ENCODE measurements around the gene FASTK. TPM values are rescaled to one million over a fixed set of nuclear protein-coding genes. Genes with fewer than 3 reads are reported as not detected.

FASTK gene
- total and polyA plus RNA-seq, 2 of the 4 experiments (the other 2 are of a cell fraction): 53.8 to 115 TPM

DNA sequence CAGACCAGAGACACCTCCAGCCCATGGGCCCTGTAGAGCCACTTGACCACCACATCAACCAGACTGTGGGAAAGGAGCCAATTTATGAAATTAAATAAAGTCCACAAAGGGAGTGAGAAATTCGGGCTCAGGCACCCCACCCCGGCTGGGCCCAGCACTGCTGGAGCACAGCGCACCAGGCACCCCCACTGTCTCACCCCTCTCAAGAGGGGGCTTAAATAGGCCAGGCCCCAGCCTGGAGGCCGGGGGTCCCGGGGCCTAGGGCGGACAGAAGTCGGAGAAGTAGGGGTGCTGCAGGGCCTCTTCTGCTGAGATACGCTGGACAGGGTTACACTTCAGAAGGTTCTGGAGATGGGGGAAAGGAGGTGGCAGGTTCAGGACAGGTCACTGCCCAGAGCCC is 26.9 kb downstream of the FASTK start:
- ATAC-seq (ENCODE audit: low read depth) (no peak), DNase-seq (no peak)
- no peak overlapping the region for H2BK5ac ChIP-seq (ENCODE audit: low read depth, low read length, poor library complexity, severe bottlenecking)
- no peak overlapping the region for H4K91ac ChIP-seq (ENCODE audit: insufficient read depth, low read depth, low read length)
- WGBS, 2 experiments (ENCODE audit: extremely low coverage in 2 of 2, insufficient read length in 1 of 2): no CpG with 5 or more reads among the region's 8 CpGs
- CTCF ChIA-PET: interaction anchor here (0.6 kb wide), 1 partner anchor 368 kb away, joined by 5 read pairs; no protein-coding TSS in a partner anchor
- H3K4me2 ChIP-seq (ENCODE audit: low read depth, low read length): no peak overlapping the region
- H3K4me3 ChIP-seq (ENCODE audit: insufficient read depth, low read depth, low read length): no peak overlapping the region
- no peak overlapping the region for H4K8ac ChIP-seq (ENCODE audit: low read depth in 2 of 2, low read length in 2 of 2)
- H3K14ac ChIP-seq (replicated peaks; ENCODE audit: low read depth, low read length): no peak overlapping the region
- no peak overlapping the region for H3K4ac ChIP-seq (ENCODE audit: low read depth, low read length)
- in situ Hi-C loops (cut with MboI; ENCODE audit: low sequenced_read_pairs) (no loop called here), intact Hi-C loops (cut with micrococcal nuclease) (no loop called here), dilution Hi-C loops (cut with HindIII; ENCODE audit: low sequenced_read_pairs, unreplicated experiment) (no loop called here)
- no peak overlapping the region for H2BK20ac ChIP-seq (ENCODE audit: low read depth, low read length)
- H3K27me3 ChIP-seq (ENCODE audit: control insufficient read depth, insufficient read depth, low read length): no peaks in the 10 kb centered on the region; the same call in 1 of the 2 replicates
- H2BK15ac ChIP-seq (ENCODE audit: low read depth, low read length): no peak overlapping the region
- no peak overlapping the region for H2AK9ac ChIP-seq (replicated peaks; ENCODE audit: low read depth, low read length, poor library complexity)
- H2AK5ac ChIP-seq (ENCODE audit: low read depth, low read length): no peak overlapping the region
- H4K5ac ChIP-seq (ENCODE audit: low read depth, low read length): no peak overlapping the region
- TF ChIP-seq, protein P1, sequence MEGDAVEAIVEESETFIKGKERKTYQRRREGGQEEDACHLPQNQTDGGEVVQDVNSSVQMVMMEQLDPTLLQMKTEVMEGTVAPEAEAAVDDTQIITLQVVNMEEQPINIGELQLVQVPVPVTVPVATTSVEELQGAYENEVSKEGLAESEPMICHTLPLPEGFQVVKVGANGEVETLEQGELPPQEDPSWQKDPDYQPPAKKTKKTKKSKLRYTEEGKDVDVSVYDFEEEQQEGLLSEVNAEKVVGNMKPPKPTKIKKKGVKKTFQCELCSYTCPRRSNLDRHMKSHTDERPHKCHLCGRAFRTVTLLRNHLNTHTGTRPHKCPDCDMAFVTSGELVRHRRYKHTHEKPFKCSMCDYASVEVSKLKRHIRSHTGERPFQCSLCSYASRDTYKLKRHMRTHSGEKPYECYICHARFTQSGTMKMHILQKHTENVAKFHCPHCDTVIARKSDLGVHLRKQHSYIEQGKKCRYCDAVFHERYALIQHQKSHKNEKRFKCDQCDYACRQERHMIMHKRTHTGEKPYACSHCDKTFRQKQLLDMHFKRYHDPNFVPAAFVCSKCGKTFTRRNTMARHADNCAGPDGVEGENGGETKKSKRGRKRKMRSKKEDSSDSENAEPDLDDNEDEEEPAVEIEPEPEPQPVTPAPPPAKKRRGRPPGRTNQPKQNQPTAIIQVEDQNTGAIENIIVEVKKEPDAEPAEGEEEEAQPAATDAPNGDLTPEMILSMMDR (conservative IDR thresholded peaks at IDR 0.05; ENCODE audit: low read depth, low read length): no peak
- TF ChIP-seq, protein P2, sequence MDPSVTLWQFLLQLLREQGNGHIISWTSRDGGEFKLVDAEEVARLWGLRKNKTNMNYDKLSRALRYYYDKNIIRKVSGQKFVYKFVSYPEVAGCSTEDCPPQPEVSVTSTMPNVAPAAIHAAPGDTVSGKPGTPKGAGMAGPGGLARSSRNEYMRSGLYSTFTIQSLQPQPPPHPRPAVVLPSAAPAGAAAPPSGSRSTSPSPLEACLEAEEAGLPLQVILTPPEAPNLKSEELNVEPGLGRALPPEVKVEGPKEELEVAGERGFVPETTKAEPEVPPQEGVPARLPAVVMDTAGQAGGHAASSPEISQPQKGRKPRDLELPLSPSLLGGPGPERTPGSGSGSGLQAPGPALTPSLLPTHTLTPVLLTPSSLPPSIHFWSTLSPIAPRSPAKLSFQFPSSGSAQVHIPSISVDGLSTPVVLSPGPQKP (IDR thresholded peaks at IDR 0.05; ENCODE audit: borderline replicate concordance, low read depth, low read length): no peak
- TF ChIP-seq MAZ (IDR thresholded peaks at IDR 0.05; ENCODE audit: borderline replicate concordance, low read depth, low read length) (no peak), RCOR1 (IDR thresholded peaks at IDR 0.05; ENCODE audit: insufficient replicate concordance, low read length) (no peak), SMC3 (IDR thresholded peaks at IDR 0.05; ENCODE audit: low read depth, low read length) (no peak), POLR2A (IDR thresholded peaks at IDR 0.05; ENCODE audit: low read depth, low read length) (no peak), FOS (IDR thresholded peaks at IDR 0.05; ENCODE audit: low read depth, low read length) (no peak), CHD1 (IDR thresholded peaks at IDR 0.05; ENCODE audit: low read depth, low read length) (no peak), RAD21 (IDR thresholded peaks at IDR 0.05; ENCODE audit: low read length) (no peak), RFX5 (IDR thresholded peaks at IDR 0.05; ENCODE audit: low read depth, low read length) (no peak), CEBPB (IDR thresholded peaks at IDR 0.05; ENCODE audit: low read depth, low read length) (no peak), BHLHE40 (IDR thresholded peaks at IDR 0.05; ENCODE audit: low read depth, low read length) (no peak), MAFK (IDR thresholded peaks at IDR 0.05; ENCODE audit: low read depth, low read length) (no peak), NFE2L2 (IDR thresholded peaks at IDR 0.05; ENCODE audit: low read depth, low read length) (no peak), MXI1 (IDR thresholded peaks at IDR 0.05; ENCODE audit: borderline replicate concordance, low read depth, low read length) (no peak)
- TF ChIP-seq, protein P3, sequence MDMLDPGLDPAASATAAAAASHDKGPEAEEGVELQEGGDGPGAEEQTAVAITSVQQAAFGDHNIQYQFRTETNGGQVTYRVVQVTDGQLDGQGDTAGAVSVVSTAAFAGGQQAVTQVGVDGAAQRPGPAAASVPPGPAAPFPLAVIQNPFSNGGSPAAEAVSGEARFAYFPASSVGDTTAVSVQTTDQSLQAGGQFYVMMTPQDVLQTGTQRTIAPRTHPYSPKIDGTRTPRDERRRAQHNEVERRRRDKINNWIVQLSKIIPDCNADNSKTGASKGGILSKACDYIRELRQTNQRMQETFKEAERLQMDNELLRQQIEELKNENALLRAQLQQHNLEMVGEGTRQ (IDR thresholded peaks at IDR 0.05; ENCODE audit: low read depth, low read length): no peak
- H2BK120ac ChIP-seq (ENCODE audit: low read depth, low read length): no peak overlapping the region
- peaks cover 8 to 21% of the 10 kb centered on the region in 2 experiments for H3K79me1 ChIP-seq (ENCODE audit: low read depth in 1 of 2, low read length in 2 of 2)
- H4K20me1 ChIP-seq (ENCODE audit: insufficient read depth, low read length): peaks cover 5% of the 10 kb centered on the region; the same call in 1 of the 2 replicates
- H3K4me1 ChIP-seq (ENCODE audit: control insufficient read depth, insufficient read depth, low read length): peaks cover 11% of the 10 kb centered on the region
- H3K9ac ChIP-seq (ENCODE audit: low read depth, low read length): no peak overlapping the region
- H3K56ac ChIP-seq (ENCODE audit: extremely low read depth, insufficient read depth, low read length): no peak overlapping the region
- H3K36me3 ChIP-seq (ENCODE audit: control insufficient read depth, insufficient read depth, low read length): no peaks in the 10 kb centered on the region
- POLR2A ChIA-PET (ENCODE audit: unreplicated experiment): no interaction called here
- no peak overlapping the region for H3K27ac ChIP-seq (ENCODE audit: insufficient read depth, low read length)
- H3K23ac ChIP-seq (ENCODE audit: low read depth, low read length): no peak overlapping the region
- H3K9me3 ChIP-seq (ENCODE audit: control insufficient read depth, insufficient read depth, low read length): no peaks in the 10 kb centered on the region
- no TSS peak for BruUV-seq (replicated peaks)
- H2AFZ ChIP-seq (replicated peaks; ENCODE audit: low read length, poor library complexity): no peak overlapping the region
- H3K9me1 ChIP-seq (ENCODE audit: insufficient read depth, low read length): peaks cover 7% of the 10 kb centered on the region; the same call in 1 of the 2 replicates
- H3K18ac ChIP-seq (ENCODE audit: low read depth, low read length): no peak overlapping the region
